Measurements from ENCODE around the gene AKAP12. TPM values are rescaled to one million over a fixed set of nuclear protein-coding genes. Genes with fewer than 3 reads are reported as not detected.

The AKAP12 gene
- total RNA-seq, 1 experiment from 2014 or later: 90.0 TPM

- TF ChIP-seq AR (CRISPR knock-in tag; IDR thresholded peaks at IDR 0.05): no peak
Observed at GRCh38 chr6:151224076-151224475, 15.7 kb upstream of the AKAP12 start (continued).

GRCh38 chr6:151225919-151226318, 13.8 kb upstream of the AKAP12 start:
- Mint-ChIP-seq H3K27me3 (ENCODE audit: low read depth) (no peaks in the 10 kb centered on the region; the same call in 1 of the 2 replicates), H3K9me3 (no peaks in the 10 kb centered on the region), H3K4me1 (peaks cover 17% of the 10 kb centered on the region), H3K4me3 (no peak overlapping the region), H3K27ac (no peak overlapping the region), H3K36me3 (no peaks in the 10 kb centered on the region)
- ChIA-PET POLR2A (no interaction called here), CTCF (no interaction called here)
- TF ChIP-seq FOXJ3 (CRISPR knock-in tag; IDR thresholded peaks at IDR 0.05; ENCODE audit: borderline replicate concordance): no peak
- TF ChIP-seq ARID4B (CRISPR knock-in tag; IDR thresholded peaks at IDR 0.05; ENCODE audit: borderline replicate concordance): no peak
- no peak for TF ChIP-seq SP1 (CRISPR knock-in tag; conservative IDR thresholded peaks at IDR 0.05)
- no peak for TF ChIP-seq SMAD3 (CRISPR knock-in tag; IDR thresholded peaks at IDR 0.05; ENCODE audit: borderline replicate concordance)
- no peak for TF ChIP-seq NR2C2 (CRISPR knock-in tag; IDR thresholded peaks at IDR 0.05)
- TF ChIP-seq CDX4 (CRISPR knock-in tag; IDR thresholded peaks at IDR 0.05; ENCODE audit: borderline replicate concordance): no peak
- no peak for TF ChIP-seq ZNF425 (CRISPR knock-in tag; conservative IDR thresholded peaks at IDR 0.05)
- TF ChIP-seq ELF4 (CRISPR knock-in tag; IDR thresholded peaks at IDR 0.05; ENCODE audit: low read depth): no peak
- no peak for TF ChIP-seq ZNF263 (CRISPR knock-in tag; IDR thresholded peaks at IDR 0.05; ENCODE audit: low read depth)
- no peak for TF ChIP-seq PREB (CRISPR knock-in tag; IDR thresholded peaks at IDR 0.05; ENCODE audit: borderline replicate concordance)
- TF ChIP-seq NFYB (CRISPR knock-in tag; conservative IDR thresholded peaks at IDR 0.05; ENCODE audit: low read depth): no peak
- no peak for TF ChIP-seq RORB (CRISPR knock-in tag; IDR thresholded peaks at IDR 0.05)
- no peak for TF ChIP-seq FOXP4 (CRISPR knock-in tag; IDR thresholded peaks at IDR 0.05)
- no peak for TF ChIP-seq FOXP1 (CRISPR knock-in tag; IDR thresholded peaks at IDR 0.05; ENCODE audit: borderline replicate concordance)
- TF ChIP-seq TCF7 (CRISPR knock-in tag; IDR thresholded peaks at IDR 0.05; ENCODE audit: low read depth): no peak
- no peak for TF ChIP-seq ZNF317 (CRISPR knock-in tag; IDR thresholded peaks at IDR 0.05; ENCODE audit: borderline replicate concordance, low read depth)
- ATAC-seq (no peak), DNase-seq (ENCODE audit: low spot score) (no peak)

Data from WTC11 (cell line).